GM18873 (cell line): ENCODE measurements around the gene CDKN1A.
"Not testable (repeated sequence)": the region's sequence is repeated elsewhere in the genome, so short reads cannot be mapped to it uniquely, and the experiment has no call there.

Source experiments
- ATAC-seq: cut with Tn5 transposase; IDR thresholded peaks from one replicate; pipeline ENCODE4 v1.9.1; 2021; ENCODE audit warnings: mild to moderate bottlenecking, moderate library complexity, moderate number of reproducible peaks; ENCODE audit not compliant: unreplicated experiment, low FRiP score

The CDKN1A gene

DNA sequence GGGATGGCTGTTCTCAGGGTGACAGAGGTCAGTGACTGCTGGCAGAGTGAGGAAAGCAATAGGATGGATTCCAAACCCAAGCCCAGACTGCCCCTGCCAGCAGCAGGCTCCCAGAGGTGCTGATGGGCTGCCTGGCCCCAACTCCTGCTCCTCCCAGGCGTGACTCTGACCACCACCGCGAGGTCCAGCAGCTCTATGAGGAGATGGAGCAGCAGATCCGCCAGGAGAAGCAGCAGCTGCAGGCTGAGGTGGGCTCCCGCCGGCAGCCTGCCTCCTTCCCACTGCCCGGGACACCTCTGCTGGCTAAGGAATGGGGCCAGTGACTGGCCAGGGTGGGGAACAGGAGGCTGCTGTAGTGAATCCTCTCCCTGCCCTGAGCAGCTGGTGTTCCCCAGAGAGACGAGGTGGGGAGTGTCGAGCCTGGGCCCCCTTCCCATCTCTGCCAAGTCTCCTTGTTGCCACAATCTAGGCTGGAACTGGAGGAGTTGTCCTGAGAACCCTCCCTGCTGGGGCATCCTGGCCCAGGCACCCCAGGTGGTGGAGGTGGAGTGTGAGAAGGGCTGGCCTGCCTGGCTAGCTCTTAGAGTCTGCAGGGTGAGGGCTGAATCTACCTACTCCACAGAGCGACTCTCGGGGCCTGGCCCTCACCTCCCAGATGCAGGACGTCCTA is 39.5 kb downstream of the CDKN1A start:
- no peak for ATAC-seq

DNA sequence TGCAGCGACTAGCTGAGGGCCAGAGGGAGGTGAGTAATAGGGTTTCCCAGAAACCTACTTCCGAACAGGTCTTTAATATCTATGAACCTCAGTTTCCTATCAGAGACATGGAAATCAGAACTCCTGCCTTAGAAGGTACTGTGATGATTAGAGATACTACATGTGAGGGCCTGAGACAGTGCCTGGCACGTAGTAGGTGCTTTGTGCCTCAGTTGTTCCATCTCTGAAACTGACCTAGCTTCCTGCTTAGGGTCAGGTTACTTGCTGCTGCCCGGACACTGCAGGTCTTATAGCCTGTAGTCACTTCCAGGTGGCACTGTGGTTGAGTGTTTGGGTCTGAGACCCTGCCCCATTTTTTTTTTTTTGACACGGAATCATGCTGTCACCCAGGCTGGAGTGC is 40.0 kb downstream of the CDKN1A start:
- no peak for ATAC-seq

DNA sequence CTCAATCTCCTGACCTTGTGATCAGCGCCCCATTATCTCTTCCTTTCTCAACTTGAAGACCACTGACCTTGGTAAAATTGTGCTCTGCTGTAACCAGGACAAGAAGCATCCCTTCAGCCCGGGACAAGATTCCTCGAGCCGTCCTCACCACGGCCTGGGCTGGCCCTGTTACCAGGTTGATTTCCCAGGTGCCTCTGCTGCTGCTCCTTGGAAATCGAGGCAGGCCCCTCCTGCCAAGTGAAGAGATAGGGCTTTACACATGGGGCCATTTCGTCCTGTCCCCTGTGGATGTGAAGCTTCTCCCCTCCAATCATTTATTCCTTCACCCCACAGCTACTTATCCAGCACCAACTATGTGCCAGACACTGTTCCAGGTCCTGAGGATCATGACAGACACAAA is 40.6 kb downstream of the CDKN1A start:
- ATAC-seq, result no peak

DNA sequence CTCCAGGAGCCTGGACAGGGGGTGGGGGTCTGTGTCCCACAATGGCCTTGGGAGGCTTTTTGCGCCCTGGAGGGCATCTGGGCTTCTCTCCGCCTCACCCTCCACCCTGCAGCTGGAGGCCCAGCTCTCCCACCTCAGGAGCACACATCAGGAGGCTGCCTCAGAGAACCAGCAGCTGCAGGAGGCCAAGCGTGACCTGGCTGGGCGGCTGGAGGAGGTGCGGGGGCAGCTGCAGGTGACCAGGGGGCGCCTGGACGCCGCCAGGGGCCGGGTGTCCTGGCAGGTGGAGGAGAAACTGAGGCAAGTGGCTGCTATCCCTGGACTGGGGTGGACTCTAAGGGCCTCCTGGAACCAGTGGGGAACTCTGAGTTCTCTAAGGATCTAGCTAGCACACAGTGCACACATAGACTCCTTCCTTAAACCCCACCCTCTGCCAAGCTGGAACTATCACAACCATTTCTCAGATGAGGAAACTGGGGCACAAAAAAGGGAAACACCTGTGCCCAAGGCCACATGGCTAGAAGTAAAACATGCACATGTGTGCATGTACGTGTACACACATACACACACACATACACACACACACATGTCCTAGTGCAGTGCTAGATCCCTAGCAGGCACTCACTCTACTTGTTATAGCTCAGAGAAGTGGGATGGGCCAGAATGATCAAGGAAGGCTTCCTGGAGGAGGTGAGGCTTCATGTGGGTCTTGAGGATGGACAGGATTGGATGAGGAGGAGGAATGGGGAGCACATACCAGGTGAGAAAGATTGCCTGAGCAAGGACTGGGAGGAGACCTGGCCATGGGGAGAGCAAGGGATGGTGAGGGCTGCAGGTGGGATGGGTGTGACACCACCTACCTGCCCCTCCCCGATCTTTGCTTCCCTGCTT is 42.0 kb downstream of the CDKN1A start:
- ATAC-seq, result no peak

DNA sequence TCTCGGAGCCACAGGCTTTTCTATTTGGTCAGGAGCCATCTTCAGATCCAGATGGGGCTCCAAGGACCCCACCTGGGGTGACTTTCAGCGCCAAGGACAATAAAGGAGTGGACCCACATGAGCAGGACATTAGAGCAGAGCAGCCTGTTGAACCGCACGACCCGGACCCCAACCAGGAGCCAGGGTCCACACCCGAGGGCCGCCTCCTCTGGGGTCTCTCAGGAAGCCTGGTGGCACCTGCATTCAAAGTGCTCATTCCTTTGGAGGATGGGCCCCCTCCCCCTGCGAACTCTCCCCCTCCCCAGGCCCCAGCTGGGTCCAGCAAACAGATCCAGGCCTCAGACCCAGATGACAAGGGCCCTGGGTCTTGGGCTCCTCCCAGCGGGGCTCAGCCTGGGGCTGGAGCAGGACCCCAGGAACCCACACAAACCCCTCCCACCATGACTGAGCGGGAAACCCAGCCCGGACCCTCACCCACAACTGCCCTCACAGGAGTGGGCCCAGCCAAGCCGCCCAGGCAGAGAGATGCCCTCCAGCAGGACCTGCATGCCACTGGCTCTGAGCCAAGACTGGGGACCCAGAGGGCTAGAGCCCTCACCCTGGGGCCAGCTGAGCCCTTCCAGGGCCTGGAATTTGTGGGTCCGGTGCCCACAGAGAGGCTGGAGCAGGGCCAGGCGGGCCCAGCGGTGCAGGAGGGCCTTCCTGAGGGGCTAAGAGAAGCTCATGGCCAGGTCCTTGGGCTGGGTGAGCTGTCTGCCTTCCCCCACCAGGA is 43.0 kb downstream of the CDKN1A start:
- ATAC-seq, result no peak

DNA sequence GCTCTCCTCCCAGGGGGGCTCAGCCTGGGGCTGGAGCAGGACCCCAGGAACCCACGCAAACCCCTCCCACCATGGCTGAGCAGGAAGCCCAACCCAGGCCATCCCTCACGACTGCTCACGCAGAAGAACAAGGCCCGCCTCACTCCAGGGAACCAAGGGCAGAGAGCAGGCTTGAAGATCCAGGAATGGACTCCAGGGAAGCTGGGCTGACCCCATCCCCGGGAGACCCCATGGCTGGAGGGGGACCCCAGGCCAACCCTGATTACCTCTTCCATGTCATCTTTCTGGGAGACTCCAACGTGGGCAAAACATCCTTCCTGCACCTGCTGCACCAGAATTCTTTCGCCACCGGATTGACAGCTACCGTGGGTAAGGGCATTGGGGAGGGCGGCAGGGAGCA is 43.9 kb downstream of the CDKN1A start:
- no peak for ATAC-seq

DNA sequence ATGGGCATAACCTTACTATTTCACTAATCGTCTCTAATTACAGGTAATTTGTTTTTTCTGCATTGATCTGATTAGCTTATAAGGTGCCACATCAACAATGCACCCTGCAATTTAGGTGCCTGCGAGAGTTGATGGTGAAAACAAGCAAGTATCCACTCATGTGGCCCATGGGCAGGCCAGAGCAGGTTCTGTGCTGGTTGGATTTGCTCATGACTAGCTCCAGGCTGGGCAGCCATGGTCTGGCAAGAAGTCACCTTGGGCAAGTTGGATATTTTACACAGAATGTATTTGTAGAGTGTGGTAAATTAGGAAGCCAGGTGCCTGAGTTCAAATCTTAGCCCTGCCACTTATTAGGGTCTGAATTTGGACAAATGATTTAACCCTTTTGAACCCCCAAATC is 44.4 kb downstream of the CDKN1A start:
- no peak for ATAC-seq

DNA sequence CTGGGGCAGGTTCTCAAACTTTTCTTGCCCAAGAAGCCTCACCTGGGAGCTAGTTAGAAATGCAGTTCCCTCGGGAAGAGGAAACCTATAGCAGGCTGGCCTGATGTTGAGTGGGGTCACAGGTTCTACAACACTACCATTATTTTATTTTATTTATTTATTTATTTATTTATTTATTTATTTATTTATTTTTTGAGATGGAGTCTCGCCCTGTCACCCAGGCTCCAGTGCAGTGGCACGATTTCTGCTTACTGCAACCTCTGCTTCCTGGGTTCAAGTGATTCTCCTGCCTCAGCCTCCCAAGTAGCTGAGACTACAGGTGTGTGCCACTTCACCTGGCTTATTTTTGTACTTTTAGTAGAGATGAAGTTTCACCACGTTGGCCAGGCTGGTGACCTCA is 45.5 kb downstream of the CDKN1A start:
- not testable (repeated sequence) for ATAC-seq

DNA sequence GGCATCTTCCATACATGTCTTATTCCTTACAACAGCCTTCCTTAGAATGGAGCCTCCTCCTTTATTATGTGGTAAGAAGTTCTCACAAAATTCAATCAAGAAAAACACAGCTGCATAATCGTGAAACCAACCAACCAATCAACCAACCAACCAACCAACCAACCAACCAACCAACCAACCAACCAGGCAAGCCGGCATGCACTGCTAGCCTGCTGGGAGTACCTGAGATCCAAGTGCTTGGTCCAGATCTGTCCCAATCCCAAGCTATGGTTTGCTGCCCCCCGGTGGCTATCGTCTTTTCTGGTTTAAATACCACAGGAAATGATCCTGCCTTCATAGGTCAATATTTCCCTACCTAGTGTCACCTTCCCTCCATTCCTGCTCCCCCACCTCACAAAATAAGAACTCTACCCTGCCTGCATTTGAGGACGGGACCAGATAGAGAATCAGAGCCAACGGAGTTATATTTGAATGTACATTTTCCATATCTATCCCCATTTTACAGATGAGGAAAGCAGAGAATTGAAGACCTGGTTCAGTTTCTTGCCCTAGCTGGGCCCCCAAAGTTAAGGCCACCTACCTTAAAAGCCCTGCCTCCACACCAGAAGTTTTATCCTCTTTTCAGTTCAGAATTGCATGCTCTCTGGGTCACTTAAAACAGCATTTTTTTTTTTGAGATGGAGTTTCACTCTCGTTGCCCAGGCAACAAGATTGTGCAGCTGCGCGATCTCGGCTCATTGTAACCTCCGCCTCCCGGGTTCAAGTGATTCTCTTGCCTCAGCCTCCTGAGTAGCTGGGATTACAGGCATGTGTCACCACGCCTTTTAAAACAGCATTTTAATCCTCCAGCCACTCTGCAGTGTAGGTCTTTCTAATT is 46.2 kb downstream of the CDKN1A start:
- ATAC-seq, result no peak

DNA sequence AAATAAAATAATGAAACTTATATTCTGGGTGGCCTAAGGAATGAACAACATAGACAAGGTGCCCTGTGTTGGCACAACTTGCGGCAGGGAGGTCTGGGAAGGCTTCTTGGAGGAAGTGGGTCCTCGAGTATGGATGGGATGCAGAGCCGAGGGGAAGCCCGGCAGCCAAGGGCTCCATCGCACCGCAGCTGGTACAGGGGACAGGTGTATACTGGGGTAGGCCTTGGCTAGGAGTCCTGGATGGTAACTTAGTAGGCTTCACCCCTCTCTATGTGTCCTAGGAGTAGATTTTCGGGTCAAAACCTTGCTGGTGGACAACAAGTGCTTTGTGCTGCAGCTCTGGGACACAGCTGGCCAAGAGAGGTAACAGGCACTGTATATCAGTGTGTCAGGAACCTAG is 47.1 kb downstream of the CDKN1A start:
- ATAC-seq, result no peak

DNA sequence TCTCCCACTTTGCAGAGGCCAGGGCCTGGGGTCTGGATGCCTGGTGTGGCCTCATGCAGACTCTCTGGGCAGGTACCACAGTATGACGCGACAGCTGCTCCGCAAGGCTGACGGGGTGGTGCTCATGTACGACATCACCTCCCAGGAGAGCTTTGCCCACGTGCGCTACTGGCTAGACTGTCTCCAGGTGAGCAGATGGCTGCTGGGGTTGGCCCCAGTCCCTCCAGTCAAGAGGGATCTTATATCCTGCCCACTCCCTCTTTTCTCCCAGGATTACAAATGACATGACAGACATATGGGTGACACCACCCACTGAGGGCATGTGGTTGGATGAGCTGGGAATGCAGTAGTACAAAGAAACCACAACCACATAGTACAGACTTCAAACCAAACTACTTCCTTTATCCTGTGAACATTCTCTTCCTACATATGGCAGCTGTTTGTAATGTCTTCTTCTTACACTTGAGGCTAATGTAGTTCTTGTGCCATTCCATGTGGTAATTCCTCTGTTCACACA is 49.0 kb downstream of the CDKN1A start:
- ATAC-seq, result no peak

DNA sequence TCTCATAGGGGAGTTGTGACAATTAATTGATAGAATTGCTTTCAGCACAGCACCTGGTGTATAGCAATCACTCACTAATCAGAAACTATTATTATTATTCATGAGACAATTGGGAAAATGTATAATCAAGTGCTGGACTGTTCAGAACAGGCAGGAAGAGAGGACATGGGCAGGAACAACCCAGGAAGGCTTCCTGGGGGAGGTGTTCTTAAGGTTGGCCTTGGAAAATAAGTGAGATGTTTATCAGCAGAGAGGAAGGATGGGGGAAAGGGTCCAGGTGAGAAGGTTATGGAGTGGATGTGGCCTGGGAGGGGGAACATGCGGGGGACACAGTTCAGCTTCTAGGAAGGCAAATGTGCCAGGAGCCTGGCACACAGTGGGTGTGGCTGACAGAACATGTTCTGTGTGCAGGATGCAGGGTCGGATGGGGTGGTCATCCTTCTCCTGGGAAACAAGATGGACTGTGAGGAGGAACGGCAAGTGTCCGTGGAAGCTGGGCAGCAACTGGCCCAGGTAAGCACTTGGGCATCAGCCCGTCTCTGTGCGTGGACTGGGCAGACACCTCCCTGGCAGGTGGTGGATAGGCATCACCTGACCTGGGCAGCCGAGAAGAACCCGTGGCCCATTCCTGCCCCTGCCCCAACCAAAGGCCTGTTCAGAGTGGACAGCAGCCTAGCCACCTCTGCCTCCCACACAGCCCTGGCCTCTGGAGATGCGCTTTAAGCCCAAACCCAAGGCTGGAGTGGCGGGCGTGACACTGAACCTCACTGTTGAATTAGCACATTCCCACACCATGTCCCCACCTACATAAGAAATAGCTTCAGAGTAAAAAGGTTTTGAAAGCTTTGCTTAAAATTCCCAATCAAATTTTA is 50.0 kb downstream of the CDKN1A start:
- ATAC-seq, result no peak

DNA sequence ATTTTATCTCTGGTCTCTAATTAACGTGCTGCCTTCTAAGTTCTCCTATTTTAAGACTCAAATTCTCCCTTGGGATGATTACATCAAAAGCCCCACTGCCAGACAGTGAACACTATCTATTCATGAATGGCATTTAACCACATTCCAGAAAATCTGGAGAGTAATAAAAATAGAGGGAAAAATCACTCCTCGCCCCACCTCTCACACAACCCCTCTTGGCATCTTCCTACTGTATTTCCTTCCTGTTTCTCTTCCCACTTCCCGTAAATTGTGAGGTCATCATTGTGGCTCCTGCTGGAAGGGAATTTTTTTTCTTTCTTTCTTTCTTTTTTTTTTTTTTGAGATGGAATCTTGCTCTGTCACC is 50.6 kb downstream of the CDKN1A start:
- ATAC-seq, result no peak

DNA sequence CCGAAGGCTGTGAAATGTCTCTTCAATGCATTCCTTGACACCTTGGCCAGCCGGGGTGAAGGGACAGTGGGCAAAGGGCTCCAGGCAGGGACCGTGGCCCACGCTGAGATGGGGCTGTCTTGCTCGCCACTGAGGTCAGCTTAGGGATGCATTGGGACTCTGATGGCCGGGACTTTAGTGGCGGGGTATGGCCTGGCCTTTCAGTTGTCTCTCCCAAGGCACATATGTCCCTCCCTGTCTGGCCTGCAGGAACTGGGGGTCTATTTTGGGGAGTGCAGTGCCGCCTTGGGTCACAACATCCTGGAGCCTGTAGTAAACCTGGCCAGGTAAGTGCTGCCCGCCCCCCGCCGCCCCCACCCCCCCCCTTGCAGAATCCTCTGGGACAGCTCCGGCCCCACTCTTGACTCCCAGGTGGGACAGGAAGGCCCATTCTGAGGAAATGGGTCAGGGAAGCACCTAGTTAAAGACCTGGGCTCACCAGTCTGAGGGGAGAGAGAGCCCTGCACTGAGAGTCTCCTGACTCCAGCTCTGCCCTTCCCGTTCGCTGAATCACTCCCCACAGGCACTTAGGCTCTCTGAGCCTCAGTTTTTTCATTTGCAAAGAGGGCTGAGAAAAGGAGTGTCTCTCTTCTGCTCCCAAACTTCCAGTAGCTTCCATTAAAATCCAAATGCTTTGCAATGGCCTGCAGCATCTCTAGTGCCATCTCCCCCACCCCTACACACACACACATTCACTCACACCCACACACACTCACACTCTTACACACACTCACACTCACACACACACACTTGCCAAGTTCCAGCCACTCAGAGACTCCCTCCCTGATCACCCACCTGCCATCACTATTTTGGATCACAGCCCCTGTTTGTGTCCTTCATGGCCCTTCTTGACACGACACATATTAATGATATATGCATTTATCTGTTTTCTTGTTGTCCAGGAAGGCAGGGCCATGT is 52.2 kb downstream of the CDKN1A start:
- no peak for ATAC-seq

DNA sequence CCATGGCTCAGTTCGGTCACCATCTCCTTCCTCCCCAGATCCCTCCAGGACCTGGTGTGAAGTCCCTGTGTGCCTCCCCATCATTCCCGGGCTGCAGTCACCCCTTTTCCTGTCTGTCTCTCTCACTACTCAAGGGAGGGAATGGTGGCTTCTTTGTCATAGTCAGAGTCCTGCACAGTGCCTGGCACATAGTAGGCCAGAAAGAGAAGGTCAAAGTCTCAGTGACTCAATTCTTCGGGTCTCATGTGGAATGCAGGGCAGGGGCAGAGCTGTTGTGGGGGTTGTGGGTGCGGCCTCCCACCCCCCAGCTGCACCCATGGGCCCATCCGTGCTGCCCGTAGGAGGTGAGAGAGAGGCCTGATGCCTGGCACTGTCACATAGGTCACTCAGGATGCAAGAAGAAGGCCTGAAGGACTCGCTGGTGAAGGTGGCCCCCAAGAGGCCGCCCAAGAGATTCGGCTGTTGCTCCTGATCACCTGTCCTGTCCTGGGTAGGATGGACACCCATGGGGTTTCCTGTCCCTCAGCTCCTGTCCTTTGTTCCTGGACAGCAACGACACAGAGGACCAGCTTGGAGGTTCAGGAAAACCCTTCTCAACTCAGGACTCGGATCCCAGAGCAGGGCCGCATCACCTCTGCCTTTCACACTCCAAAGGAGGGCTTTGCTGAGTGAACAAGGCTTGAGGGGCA is 53.3 kb downstream of the CDKN1A start:
- no peak for ATAC-seq

DNA sequence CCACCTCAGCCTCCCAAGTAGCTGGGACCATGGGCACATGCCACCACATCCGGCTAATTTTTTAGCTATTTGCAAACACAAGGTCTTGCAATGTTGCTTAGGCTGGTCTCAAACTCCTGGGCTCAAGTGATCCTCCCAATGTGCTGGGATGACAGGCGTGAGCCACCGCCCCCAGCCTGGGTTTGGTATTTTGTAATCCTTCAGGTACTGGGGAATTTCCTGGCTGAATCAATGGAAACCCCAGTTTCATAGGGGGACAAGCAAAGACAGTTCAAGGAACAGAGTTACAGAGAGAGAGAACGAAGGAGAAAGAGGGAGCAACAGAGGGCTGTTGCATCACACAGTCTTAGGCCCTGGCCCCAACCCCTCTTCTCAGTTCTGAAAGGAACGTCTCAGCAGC is 54.8 kb downstream of the CDKN1A start:
- ATAC-seq, result no peak

DNA sequence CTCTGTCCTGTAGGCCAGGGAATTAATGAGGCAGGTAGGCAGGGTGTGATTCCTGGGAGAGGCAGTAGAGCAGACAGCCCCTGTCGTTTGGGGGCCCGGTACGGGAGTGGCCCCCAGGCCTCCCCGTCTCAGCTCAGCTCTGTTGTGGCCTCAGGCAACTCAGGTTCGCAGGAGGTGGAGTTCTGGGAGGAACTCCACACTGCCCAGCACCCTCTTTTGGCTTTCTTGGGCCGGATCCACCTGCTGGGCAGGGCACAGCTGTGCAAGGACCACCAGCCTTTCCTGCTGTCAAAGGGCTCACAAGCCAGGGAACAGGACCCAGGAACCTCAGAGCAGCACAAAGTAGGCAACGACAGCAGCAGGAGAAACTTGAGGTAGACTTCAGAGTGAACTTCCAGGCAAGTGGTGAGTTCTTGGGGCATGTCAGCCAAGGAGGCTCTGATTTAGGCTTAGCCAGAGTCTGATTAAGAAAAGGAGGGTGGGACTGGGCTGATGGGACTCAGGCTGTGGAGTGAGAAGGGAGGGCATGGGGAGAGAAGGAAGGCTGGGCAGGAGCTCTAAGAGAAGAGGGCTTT is 56.1 kb downstream of the CDKN1A start:
- no peak for ATAC-seq
